ENCODE results near the gene NANOS2. TPM values are rescaled to one million over a fixed set of nuclear protein-coding genes. Genes with fewer than 3 reads are reported as not detected.

Gene NANOS2
- total and polyA plus RNA-seq, 9 of the 15 experiments (the other 6 are each of a cell fraction or from before 2014, with no cell fraction given), result not detected

DNA sequence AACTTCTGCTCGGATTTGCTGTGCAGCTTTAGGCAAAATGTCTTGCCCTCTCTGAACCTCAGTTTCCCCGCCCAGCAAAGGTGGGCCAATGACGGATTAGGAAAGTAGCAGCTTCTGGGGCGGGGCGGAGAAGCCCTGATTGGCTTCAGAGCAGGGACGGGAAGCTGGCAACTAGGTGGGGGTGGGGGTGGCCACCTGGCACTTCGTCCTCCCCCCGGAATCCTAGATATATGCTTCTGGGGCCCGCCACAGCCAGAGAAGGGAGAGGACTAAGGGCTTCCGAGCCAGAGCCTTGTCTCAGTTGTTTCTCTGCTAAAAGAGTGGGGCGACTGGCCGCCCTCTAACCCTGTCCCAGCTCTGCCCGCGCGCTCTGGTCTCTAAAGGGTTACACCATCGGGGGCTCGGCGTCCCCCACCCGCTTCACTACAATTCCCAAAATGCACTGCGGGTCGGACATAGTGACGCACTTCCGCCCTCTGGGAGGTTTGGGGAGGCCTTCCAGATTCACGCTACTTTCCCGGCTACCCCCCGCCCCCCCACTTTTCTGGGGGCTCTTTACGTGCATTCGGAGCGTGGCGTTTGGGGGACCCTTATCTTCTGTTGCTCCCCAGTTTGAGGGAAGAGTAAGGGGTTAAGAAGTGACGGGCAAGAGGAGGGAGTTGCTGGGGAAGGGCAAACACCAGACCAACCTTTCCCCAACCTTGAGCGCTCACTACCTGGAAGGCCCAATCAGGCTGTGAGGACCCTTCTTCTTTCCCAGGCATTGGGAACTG lies 28.0 kb downstream of the NANOS2 start (continued):
- TF ChIP-seq, protein P1, sequence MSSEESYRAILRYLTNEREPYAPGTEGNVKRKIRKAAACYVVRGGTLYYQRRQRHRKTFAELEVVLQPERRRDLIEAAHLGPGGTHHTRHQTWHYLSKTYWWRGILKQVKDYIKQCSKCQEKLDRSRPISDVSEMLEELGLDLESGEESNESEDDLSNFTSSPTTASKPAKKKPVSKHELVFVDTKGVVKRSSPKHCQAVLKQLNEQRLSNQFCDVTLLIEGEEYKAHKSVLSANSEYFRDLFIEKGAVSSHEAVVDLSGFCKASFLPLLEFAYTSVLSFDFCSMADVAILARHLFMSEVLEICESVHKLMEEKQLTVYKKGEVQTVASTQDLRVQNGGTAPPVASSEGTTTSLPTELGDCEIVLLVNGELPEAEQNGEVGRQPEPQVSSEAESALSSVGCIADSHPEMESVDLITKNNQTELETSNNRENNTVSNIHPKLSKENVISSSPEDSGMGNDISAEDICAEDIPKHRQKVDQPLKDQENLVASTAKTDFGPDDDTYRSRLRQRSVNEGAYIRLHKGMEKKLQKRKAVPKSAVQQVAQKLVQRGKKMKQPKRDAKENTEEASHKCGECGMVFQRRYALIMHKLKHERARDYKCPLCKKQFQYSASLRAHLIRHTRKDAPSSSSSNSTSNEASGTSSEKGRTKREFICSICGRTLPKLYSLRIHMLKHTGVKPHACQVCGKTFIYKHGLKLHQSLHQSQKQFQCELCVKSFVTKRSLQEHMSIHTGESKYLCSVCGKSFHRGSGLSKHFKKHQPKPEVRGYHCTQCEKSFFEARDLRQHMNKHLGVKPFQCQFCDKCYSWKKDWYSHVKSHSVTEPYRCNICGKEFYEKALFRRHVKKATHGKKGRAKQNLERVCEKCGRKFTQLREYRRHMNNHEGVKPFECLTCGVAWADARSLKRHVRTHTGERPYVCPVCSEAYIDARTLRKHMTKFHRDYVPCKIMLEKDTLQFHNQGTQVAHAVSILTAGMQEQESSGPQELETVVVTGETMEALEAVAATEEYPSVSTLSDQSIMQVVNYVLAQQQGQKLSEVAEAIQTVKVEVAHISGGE (CRISPR knock-in tag; IDR thresholded peaks at IDR 0.05), result peak in 1 of 3 experiments; percentile 59; a peak in 2 of 6 replicates
- TF ChIP-seq ZNF79 (CRISPR knock-in tag; IDR thresholded peaks at IDR 0.05; ENCODE audit: low read depth), result no peak
- TF ChIP-seq ASH1L (IDR thresholded peaks at IDR 0.05; ENCODE audit: borderline replicate concordance, low read depth, partially characterized antibody), result no peak
- TF ChIP-seq, protein P2, sequence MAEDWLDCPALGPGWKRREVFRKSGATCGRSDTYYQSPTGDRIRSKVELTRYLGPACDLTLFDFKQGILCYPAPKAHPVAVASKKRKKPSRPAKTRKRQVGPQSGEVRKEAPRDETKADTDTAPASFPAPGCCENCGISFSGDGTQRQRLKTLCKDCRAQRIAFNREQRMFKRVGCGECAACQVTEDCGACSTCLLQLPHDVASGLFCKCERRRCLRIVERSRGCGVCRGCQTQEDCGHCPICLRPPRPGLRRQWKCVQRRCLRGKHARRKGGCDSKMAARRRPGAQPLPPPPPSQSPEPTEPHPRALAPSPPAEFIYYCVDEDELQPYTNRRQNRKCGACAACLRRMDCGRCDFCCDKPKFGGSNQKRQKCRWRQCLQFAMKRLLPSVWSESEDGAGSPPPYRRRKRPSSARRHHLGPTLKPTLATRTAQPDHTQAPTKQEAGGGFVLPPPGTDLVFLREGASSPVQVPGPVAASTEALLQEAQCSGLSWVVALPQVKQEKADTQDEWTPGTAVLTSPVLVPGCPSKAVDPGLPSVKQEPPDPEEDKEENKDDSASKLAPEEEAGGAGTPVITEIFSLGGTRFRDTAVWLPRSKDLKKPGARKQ (CRISPR knock-in tag; IDR thresholded peaks at IDR 0.05), result no peak
- no peak for TF ChIP-seq ELF4 (CRISPR knock-in tag; IDR thresholded peaks at IDR 0.05)
- TF ChIP-seq PYGO2 (tag; IDR thresholded peaks at IDR 0.05), result peak; percentile 3; the same call in 1 of the 2 replicates
- 0 out of 2 replicates have a peak, but pooled peaks have one; percentile 22 for TF ChIP-seq RAD51 (IDR thresholded peaks at IDR 0.05; ENCODE audit: borderline replicate concordance, low read depth)
- peak; percentile 42; the same call in 1 of the 2 replicates for TF ChIP-seq MTA1 (IDR thresholded peaks at IDR 0.05; ENCODE audit: borderline replicate concordance)
- TF ChIP-seq, protein P3, sequence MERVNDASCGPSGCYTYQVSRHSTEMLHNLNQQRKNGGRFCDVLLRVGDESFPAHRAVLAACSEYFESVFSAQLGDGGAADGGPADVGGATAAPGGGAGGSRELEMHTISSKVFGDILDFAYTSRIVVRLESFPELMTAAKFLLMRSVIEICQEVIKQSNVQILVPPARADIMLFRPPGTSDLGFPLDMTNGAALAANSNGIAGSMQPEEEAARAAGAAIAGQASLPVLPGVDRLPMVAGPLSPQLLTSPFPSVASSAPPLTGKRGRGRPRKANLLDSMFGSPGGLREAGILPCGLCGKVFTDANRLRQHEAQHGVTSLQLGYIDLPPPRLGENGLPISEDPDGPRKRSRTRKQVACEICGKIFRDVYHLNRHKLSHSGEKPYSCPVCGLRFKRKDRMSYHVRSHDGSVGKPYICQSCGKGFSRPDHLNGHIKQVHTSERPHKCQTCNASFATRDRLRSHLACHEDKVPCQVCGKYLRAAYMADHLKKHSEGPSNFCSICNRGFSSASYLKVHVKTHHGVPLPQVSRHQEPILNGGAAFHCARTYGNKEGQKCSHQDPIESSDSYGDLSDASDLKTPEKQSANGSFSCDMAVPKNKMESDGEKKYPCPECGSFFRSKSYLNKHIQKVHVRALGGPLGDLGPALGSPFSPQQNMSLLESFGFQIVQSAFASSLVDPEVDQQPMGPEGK (CRISPR knock-in tag; IDR thresholded peaks at IDR 0.05; ENCODE audit: borderline replicate concordance), result no peak; the same call in 1 of the 2 replicates
- peak; percentile 16; the same call in 1 of the 2 replicates for TF ChIP-seq ZNF830 (CRISPR knock-in tag; IDR thresholded peaks at IDR 0.05)
- peak; percentile 23; the same call in 1 of the 2 replicates for TF ChIP-seq ELF1 (tag; IDR thresholded peaks at IDR 0.05)
- peak; percentile 35; the same call in 1 of the 2 replicates for TF ChIP-seq SOX6 (IDR thresholded peaks at IDR 0.05)
- TF ChIP-seq, protein P4, sequence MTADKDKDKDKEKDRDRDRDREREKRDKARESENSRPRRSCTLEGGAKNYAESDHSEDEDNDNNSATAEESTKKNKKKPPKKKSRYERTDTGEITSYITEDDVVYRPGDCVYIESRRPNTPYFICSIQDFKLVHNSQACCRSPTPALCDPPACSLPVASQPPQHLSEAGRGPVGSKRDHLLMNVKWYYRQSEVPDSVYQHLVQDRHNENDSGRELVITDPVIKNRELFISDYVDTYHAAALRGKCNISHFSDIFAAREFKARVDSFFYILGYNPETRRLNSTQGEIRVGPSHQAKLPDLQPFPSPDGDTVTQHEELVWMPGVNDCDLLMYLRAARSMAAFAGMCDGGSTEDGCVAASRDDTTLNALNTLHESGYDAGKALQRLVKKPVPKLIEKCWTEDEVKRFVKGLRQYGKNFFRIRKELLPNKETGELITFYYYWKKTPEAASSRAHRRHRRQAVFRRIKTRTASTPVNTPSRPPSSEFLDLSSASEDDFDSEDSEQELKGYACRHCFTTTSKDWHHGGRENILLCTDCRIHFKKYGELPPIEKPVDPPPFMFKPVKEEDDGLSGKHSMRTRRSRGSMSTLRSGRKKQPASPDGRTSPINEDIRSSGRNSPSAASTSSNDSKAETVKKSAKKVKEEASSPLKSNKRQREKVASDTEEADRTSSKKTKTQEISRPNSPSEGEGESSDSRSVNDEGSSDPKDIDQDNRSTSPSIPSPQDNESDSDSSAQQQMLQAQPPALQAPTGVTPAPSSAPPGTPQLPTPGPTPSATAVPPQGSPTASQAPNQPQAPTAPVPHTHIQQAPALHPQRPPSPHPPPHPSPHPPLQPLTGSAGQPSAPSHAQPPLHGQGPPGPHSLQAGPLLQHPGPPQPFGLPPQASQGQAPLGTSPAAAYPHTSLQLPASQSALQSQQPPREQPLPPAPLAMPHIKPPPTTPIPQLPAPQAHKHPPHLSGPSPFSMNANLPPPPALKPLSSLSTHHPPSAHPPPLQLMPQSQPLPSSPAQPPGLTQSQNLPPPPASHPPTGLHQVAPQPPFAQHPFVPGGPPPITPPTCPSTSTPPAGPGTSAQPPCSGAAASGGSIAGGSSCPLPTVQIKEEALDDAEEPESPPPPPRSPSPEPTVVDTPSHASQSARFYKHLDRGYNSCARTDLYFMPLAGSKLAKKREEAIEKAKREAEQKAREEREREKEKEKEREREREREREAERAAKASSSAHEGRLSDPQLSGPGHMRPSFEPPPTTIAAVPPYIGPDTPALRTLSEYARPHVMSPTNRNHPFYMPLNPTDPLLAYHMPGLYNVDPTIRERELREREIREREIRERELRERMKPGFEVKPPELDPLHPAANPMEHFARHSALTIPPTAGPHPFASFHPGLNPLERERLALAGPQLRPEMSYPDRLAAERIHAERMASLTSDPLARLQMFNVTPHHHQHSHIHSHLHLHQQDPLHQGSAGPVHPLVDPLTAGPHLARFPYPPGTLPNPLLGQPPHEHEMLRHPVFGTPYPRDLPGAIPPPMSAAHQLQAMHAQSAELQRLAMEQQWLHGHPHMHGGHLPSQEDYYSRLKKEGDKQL (CRISPR knock-in tag; IDR thresholded peaks at IDR 0.05; ENCODE audit: borderline replicate concordance), result no peak

Measured in K562 (cell line).